BLaER1 treated with 17β-estradiol and CSF1 and Interleukin-3, amounts not matched to agents 10 nM and 100 nM (cell line): ENCODE results near the gene MYOG.

Source experiments
- H3K27ac ChIP-seq, 11 experiments: shearing (Covaris generic); formaldehyde crosslinking; 2 replicates each; pipeline ENCODE4 v1.8.1; 2022
- H3K27me3 ChIP-seq, 11 experiments: shearing (Covaris generic); formaldehyde crosslinking; 2 replicates each; pipeline ENCODE4 v1.8.1; 2022
- H3K36me3 ChIP-seq, 11 experiments: shearing (Covaris generic); formaldehyde crosslinking; 2 replicates each; pipeline ENCODE4 v1.8.1; 2022
- H3K4me1 ChIP-seq, 10 experiments: shearing (Covaris generic); formaldehyde crosslinking; 2 replicates each; pipeline ENCODE4 v1.8.1; 2022
- H3K4me2 ChIP-seq, 11 experiments: shearing (Covaris generic); formaldehyde crosslinking; 2 replicates each; pipeline ENCODE4 v1.8.1; 2022
- H3K4me3 ChIP-seq, 10 experiments: shearing (Covaris generic); formaldehyde crosslinking; 2 replicates each; pipeline ENCODE4 v1.8.1; 2022
- H3K9ac ChIP-seq, 11 experiments: shearing (Covaris generic); formaldehyde crosslinking; 2 replicates each; pipeline ENCODE4 v1.8.1; 2022
- H3K9me3 ChIP-seq, 11 experiments: shearing (Covaris generic); formaldehyde crosslinking; replicated peaks in 1 of 11; 2 replicates each; pipeline ENCODE4 v1.8.1; 2022
- H4K20me1 ChIP-seq, 11 experiments: shearing (Covaris generic); formaldehyde crosslinking; 2 replicates each; pipeline ENCODE4 v1.8.1; 2022
- Cebpa-rat ChIP-seq, 11 experiments: shearing (Covaris generic); IDR thresholded peaks; 2 replicates each; pipeline ENCODE4 v1.8.1; 2022

The MYOG gene

GRCh38 chr1:203039609-203040512, 46.0 kb downstream of the MYOG start:
- no peaks in the 10 kb centered on the region for H3K27me3 ChIP-seq
- H3K4me3 ChIP-seq, result peak overlapping the region in 1 of 10 experiments; percentile 5; a peak in 1 of 20 replicates
- H3K27ac ChIP-seq, result peak overlapping the region in 6 of 11 experiments; percentile 19 to 84 (median 62); a peak in 12 of 22 replicates
- no peak for TF ChIP-seq Cebpa-rat (IDR thresholded peaks at IDR 0.05)
- H3K4me1 ChIP-seq, result peaks cover 49 to 75% (median 69%) of the 10 kb centered on the region in 10 experiments
- peak overlapping the region in 8 of 11 experiments; percentile 8 to 72 (median 31); a peak in 12 of 22 replicates for H3K9ac ChIP-seq
- no peaks in the 10 kb centered on the region for H3K9me3 ChIP-seq
- H3K36me3 ChIP-seq, result peaks cover 0 to 34% (median 23%) of the 10 kb centered on the region in 11 experiments; a peak in 12 of 22 replicates
- peak overlapping the region; percentile 18 to 100 (median 89); a peak in 21 of 22 replicates for H3K4me2 ChIP-seq
- peaks cover 0 to 76% (median 0%) of the 10 kb centered on the region in 11 experiments; a peak in 9 of 22 replicates for H4K20me1 ChIP-seq

- peak overlapping the region in 9 of 11 experiments; percentile 27 to 89 (median 69); a peak in 16 of 22 replicates for H3K27ac ChIP-seq
- no peak for TF ChIP-seq Cebpa-rat (IDR thresholded peaks at IDR 0.05)
- peak overlapping the region; percentile 79 to 100 (median 89) for H3K4me2 ChIP-seq
- peak overlapping the region in 7 of 10 experiments; percentile 12 to 40 (median 16); a peak in 5 of 20 replicates for H3K4me3 ChIP-seq
- H3K27me3 ChIP-seq, result no peaks in the 10 kb centered on the region
- H3K9ac ChIP-seq, result peak overlapping the region in 9 of 11 experiments; percentile 33 to 79 (median 55); a peak in 15 of 22 replicates
- H3K4me1 ChIP-seq, result peaks cover 57 to 83% (median 77%) of the 10 kb centered on the region in 10 experiments
- H3K36me3 ChIP-seq, result peaks cover 0 to 27% (median 15%) of the 10 kb centered on the region in 11 experiments; a peak in 12 of 22 replicates
- peaks cover 0 to 84% (median 0%) of the 10 kb centered on the region in 11 experiments; a peak in 9 of 22 replicates for H4K20me1 ChIP-seq
- H3K9me3 ChIP-seq, result no peaks in the 10 kb centered on the region
Measured at GRCh38 chr1:203038891-203039608, 46.8 kb downstream of the MYOG start.

- Histone ChIP-seq H3K4me1 (peaks cover 60 to 91% (median 85%) of the 10 kb centered on the region in 10 experiments), H3K27me3 (no peaks in the 10 kb centered on the region), H3K27ac (peak overlapping the region in 9 of 11 experiments; percentile 57 to 89 (median 69); a peak in 16 of 22 replicates), H4K20me1 (peaks cover 0 to 91% (median 0%) of the 10 kb centered on the region in 11 experiments; a peak in 9 of 22 replicates), H3K9me3 (no peaks in the 10 kb centered on the region), H3K36me3 (peaks cover 0 to 19% (median 7%) of the 10 kb centered on the region in 11 experiments; a peak in 9 of 22 replicates), H3K4me3 (peak overlapping the region in 7 of 10 experiments; percentile 12 to 40 (median 16); a peak in 7 of 20 replicates), H3K4me2 (peak overlapping the region; percentile 79 to 100 (median 89)), H3K9ac (peak overlapping the region in 9 of 11 experiments; percentile 33 to 79 (median 55); a peak in 16 of 22 replicates)
- TF ChIP-seq Cebpa-rat (IDR thresholded peaks at IDR 0.05), result no peak
Measured at GRCh38 chr1:203038217-203038741, 47.5 kb downstream of the MYOG start.

GRCh38 chr1:203037509-203038190, 48.2 kb downstream of the MYOG start:
- no peaks in the 10 kb centered on the region for H3K27me3 ChIP-seq
- peaks cover 0 to 95% (median 0%) of the 10 kb centered on the region in 11 experiments; a peak in 9 of 22 replicates for H4K20me1 ChIP-seq
- peak overlapping the region in 10 of 11 experiments; percentile 17 to 89 (median 66); a peak in 19 of 22 replicates for H3K27ac ChIP-seq
- H3K4me2 ChIP-seq, result peak overlapping the region; percentile 79 to 100 (median 89)
- peaks cover 0 to 13% (median 2%) of the 10 kb centered on the region in 11 experiments; a peak in 5 of 22 replicates for H3K36me3 ChIP-seq
- H3K9ac ChIP-seq, result peak overlapping the region; percentile 12 to 79 (median 44); a peak in 18 of 22 replicates
- no peak for TF ChIP-seq Cebpa-rat (IDR thresholded peaks at IDR 0.05)
- peaks cover 65 to 97% (median 91%) of the 10 kb centered on the region in 10 experiments for H3K4me1 ChIP-seq
- peak overlapping the region in 4 of 10 experiments; percentile 2 to 23 (median 14); a peak in 4 of 20 replicates for H3K4me3 ChIP-seq
- no peaks in the 10 kb centered on the region for H3K9me3 ChIP-seq

- Histone ChIP-seq H3K4me1 (peaks cover 65 to 100% (median 98%) of the 10 kb centered on the region in 10 experiments), H3K4me3 (no peak overlapping the region), H3K4me2 (peak overlapping the region; percentile 79 to 100 (median 89)), H3K36me3 (peaks cover 0 to 7% (median 0%) of the 10 kb centered on the region in 11 experiments; a peak in 3 of 22 replicates), H3K27ac (peak overlapping the region in 7 of 11 experiments; percentile 35 to 89 (median 78); a peak in 14 of 22 replicates), H3K9me3 (no peaks in the 10 kb centered on the region), H3K9ac (peak overlapping the region in 9 of 11 experiments; percentile 28 to 79 (median 45); a peak in 14 of 22 replicates), H3K27me3 (no peaks in the 10 kb centered on the region), H4K20me1 (peaks cover 0 to 86% (median 0%) of the 10 kb centered on the region in 11 experiments; a peak in 8 of 22 replicates)
- no peak for TF ChIP-seq Cebpa-rat (IDR thresholded peaks at IDR 0.05)
Measured at GRCh38 chr1:203036537-203036936, 49.3 kb downstream of the MYOG start.

- no peaks in the 10 kb centered on the region for H3K27me3 ChIP-seq
- H3K4me2 ChIP-seq, result peak overlapping the region; percentile 79 to 100 (median 89)
- H3K4me1 ChIP-seq, result peaks cover 65 to 100% (median 98%) of the 10 kb centered on the region in 10 experiments
- peaks cover 0 to 82% (median 0%) of the 10 kb centered on the region in 11 experiments; a peak in 8 of 22 replicates for H4K20me1 ChIP-seq
- no peak for TF ChIP-seq Cebpa-rat (IDR thresholded peaks at IDR 0.05)
- peaks cover 0 to 7% (median 0%) of the 10 kb centered on the region in 11 experiments; a peak in 3 of 22 replicates for H3K36me3 ChIP-seq
- no peak overlapping the region for H3K4me3 ChIP-seq
- peak overlapping the region in 7 of 11 experiments; percentile 35 to 89 (median 78); a peak in 14 of 22 replicates for H3K27ac ChIP-seq
- peak overlapping the region in 7 of 11 experiments; percentile 11 to 79 (median 66); a peak in 13 of 22 replicates for H3K9ac ChIP-seq
- H3K9me3 ChIP-seq, result no peaks in the 10 kb centered on the region
Measured at GRCh38 chr1:203036135-203036534, 49.7 kb downstream of the MYOG start.
